Hematopoietic multipotent progenitor cell treated with erythropoietin and hydrocortisone succinate and interleukin-3 and kit ligand, for 8 days (in vitro differentiated cells): ENCODE measurements around the gene C1D.

Experiments used
- DNase-seq: peaks from one replicate; pipeline ENCODE4 v3.0.0-alpha.2; 2015

The C1D gene

GRCh38 chr2:68057658-68058396, 5.0 kb downstream of the C1D start:
- peak; percentile 16 for DNase-seq

GRCh38 chr2:68052717-68053422, 9.9 kb downstream of the C1D start:
- DNase-seq: no peak

GRCh38 chr2:68050353-68050752, 12.5 kb downstream of the C1D start:
- DNase-seq: no peak

GRCh38 chr2:68046642-68047240, 16.1 kb downstream of the C1D start:
- no peak for DNase-seq

- no peak for DNase-seq
Measured at GRCh38 chr2:68046224-68046623, 16.6 kb downstream of the C1D start.

- no peak for DNase-seq
Measured at GRCh38 chr2:68045342-68045741, 17.5 kb downstream of the C1D start.

GRCh38 chr2:68044099-68044498, 18.7 kb downstream of the C1D start:
- no peak for DNase-seq

- no peak for DNase-seq
Measured at GRCh38 chr2:68043695-68044094, 19.1 kb downstream of the C1D start.

- no peak for DNase-seq
Measured at GRCh38 chr2:68043032-68043431, 19.8 kb downstream of the C1D start.

- DNase-seq: no peak
Measured at GRCh38 chr2:68041704-68042245, 21.0 kb downstream of the C1D start.

- no peak for DNase-seq
Measured at GRCh38 chr2:68040078-68040477, 22.7 kb downstream of the C1D start.

- DNase-seq: no peak
Measured at GRCh38 chr2:68039317-68039716, 23.5 kb downstream of the C1D start.

- DNase-seq: no peak
Measured at GRCh38 chr2:68032702-68033101, 30.1 kb downstream of the C1D start.

GRCh38 chr2:68031542-68032160, 31.2 kb downstream of the C1D start:
- DNase-seq: peak; percentile 77

GRCh38 chr2:68031043-68031442, 31.8 kb downstream of the C1D start:
- no peak for DNase-seq

- no peak for DNase-seq
Measured at GRCh38 chr2:68030529-68030928, 32.3 kb downstream of the C1D start.

GRCh38 chr2:68027959-68028358, 34.8 kb downstream of the C1D start:
- no peak for DNase-seq

GRCh38 chr2:68024450-68024849, 38.4 kb downstream of the C1D start:
- no peak for DNase-seq

GRCh38 chr2:68023904-68024303, 38.9 kb downstream of the C1D start:
- DNase-seq: no peak

GRCh38 chr2:68018727-68019126, 44.1 kb downstream of the C1D start:
- no peak for DNase-seq

- DNase-seq: no peak
Measured at GRCh38 chr2:68009526-68009925, 53.3 kb downstream of the C1D start.

GRCh38 chr2:68000170-68000825, 62.5 kb downstream of the C1D start:
- no peak for DNase-seq

- no peak for DNase-seq
Measured at GRCh38 chr2:67999332-67999731, 63.5 kb downstream of the C1D start.
